Uterus (tissue), 4 donors: ENCODE data around the gene SLC35F5. TPM values are rescaled to one million over a fixed set of nuclear protein-coding genes. Genes with fewer than 3 reads are reported as not detected.

Experiments
- DNase-seq, 2 donors: peaks; one replicate each; pipeline ENCODE4 v3.0.0-alpha.2; 2019 to 2020
- H3K27ac ChIP-seq, 2 donors: fragments of 200-600 bp; sonication (generic); 1 replicate in 1 of 2; 2 replicates in 1 of 2; pipeline ENCODE4 v1.5.1; 2016 to 2018
- H3K27me3 ChIP-seq, 2 donors: fragments of 200-600 bp; sonication (generic); one replicate each; pipeline ENCODE4 v1.5.1; 2018 to 2019; ENCODE audit warnings: control low read depth in 1 of 2
- H3K36me3 ChIP-seq, 2 donors: fragments of 200-600 bp; sonication (generic); one replicate each; pipeline ENCODE4 v1.5.1; 2019; ENCODE audit warnings: control low read depth in 1 of 2
- H3K4me1 ChIP-seq, 2 donors: fragments of 200-600 bp; sonication (generic); one replicate each; pipeline ENCODE4 v1.5.1; 2018 to 2019; ENCODE audit warnings: control low read depth in 1 of 2
- H3K4me3 ChIP-seq, 2 donors: fragments of 200-600 bp; sonication (generic); 1 replicate in 1 of 2; 2 replicates in 1 of 2; pipeline ENCODE4 v1.5.1; 2018 to 2019; ENCODE audit warnings: mild to moderate bottlenecking in 1 of 2
- H3K9me3 ChIP-seq, 2 donors: fragments of 200-600 bp; sonication (generic); one replicate each; pipeline ENCODE4 v1.5.1; 2019; ENCODE audit warnings: control low read depth in 1 of 2
- POLR2A ChIP-seq, 2 donors: fragments of 450-650 bp; IDR thresholded peaks; one replicate each; pipeline ENCODE4 v1.6.1; 2016; ENCODE audit warnings: antibody characterized with exemption in 2 of 2, mild to moderate bottlenecking in 1 of 2, moderate library complexity in 1 of 2
- intact Hi-C: fragments of 100-400 bp; cut with DNase I; formaldehyde crosslinking; loops from one replicate; pipeline ENCODE4 v1.15.1; 2023; ENCODE audit warnings: low total_unique reads
- total RNA-seq, 4 donors: library from RNA; depleted of rRNA in 3 of 4; stranded (reverse); fragments of >200 nt in 3 of 4; gene quantifications; one replicate each; pipeline versions ENCODE4 v1.1.0 to v1.2.4, GENCODE V29; 2014 to 2023
- TF ChIP-seq, protein P1 (sequence below), 4 experiments: fragments of 200-600 bp in 2 of 4; fragments of 450-650 bp in 2 of 4; sonication (generic) in 2 of 4; IDR thresholded peaks; one replicate each; pipeline ENCODE4 v1.5.1; 2016 to 2019; ENCODE audit warnings: antibody characterized with exemption in 4 of 4, mild to moderate bottlenecking in 2 of 4, moderate library complexity in 1 of 4
- donor health status: DM: yes; HTN: yes; CAD: no.

Gene SLC35F5
- total RNA-seq, 4 donors from 2014 or later = 66.6 to 202 (median 139) TPM

- Histone ChIP-seq H3K36me3 (no peaks in the 10 kb centered on the region), H3K27ac (no peak overlapping the region), H3K4me3 (no peak overlapping the region), H3K27me3 (no peaks in the 10 kb centered on the region), H3K4me1 (no peaks in the 10 kb centered on the region), H3K9me3 (no peaks in the 10 kb centered on the region)
- intact Hi-C loops = no loop called here
- TF ChIP-seq, protein P1, sequence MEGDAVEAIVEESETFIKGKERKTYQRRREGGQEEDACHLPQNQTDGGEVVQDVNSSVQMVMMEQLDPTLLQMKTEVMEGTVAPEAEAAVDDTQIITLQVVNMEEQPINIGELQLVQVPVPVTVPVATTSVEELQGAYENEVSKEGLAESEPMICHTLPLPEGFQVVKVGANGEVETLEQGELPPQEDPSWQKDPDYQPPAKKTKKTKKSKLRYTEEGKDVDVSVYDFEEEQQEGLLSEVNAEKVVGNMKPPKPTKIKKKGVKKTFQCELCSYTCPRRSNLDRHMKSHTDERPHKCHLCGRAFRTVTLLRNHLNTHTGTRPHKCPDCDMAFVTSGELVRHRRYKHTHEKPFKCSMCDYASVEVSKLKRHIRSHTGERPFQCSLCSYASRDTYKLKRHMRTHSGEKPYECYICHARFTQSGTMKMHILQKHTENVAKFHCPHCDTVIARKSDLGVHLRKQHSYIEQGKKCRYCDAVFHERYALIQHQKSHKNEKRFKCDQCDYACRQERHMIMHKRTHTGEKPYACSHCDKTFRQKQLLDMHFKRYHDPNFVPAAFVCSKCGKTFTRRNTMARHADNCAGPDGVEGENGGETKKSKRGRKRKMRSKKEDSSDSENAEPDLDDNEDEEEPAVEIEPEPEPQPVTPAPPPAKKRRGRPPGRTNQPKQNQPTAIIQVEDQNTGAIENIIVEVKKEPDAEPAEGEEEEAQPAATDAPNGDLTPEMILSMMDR (IDR thresholded peaks at IDR 0.05) = no peak
- no peak for TF ChIP-seq POLR2A (IDR thresholded peaks at IDR 0.05)
- DNase-seq = no peak
These were observed 22.3 kb downstream of the SLC35F5 start for GRCh38 chr2:113734185-113734584.

GRCh38 chr2:113724010-113724409 is 32.4 kb downstream of the SLC35F5 start:
- DNase-seq = no peak
- H3K27me3 ChIP-seq = no peaks in the 10 kb centered on the region
- peaks cover 0 to 2% of the 10 kb centered on the region in 2 donors for H3K36me3 ChIP-seq
- intact Hi-C loops = no loop called here
- no peak overlapping the region for H3K27ac ChIP-seq
- H3K4me3 ChIP-seq = no peak overlapping the region
- no peaks in the 10 kb centered on the region for H3K9me3 ChIP-seq
- no peaks in the 10 kb centered on the region for H3K4me1 ChIP-seq
- no peak for TF ChIP-seq POLR2A (IDR thresholded peaks at IDR 0.05)
- TF ChIP-seq, protein P1 (IDR thresholded peaks at IDR 0.05) = no peak

- Histone ChIP-seq H3K9me3 (no peaks in the 10 kb centered on the region), H3K36me3 (peaks cover 0 to 2% of the 10 kb centered on the region in 2 donors), H3K4me1 (no peaks in the 10 kb centered on the region), H3K27me3 (no peaks in the 10 kb centered on the region), H3K27ac (no peak overlapping the region), H3K4me3 (no peak overlapping the region)
- intact Hi-C loops = no loop called here
- TF ChIP-seq, protein P1 (IDR thresholded peaks at IDR 0.05) = no peak
- no peak for TF ChIP-seq POLR2A (IDR thresholded peaks at IDR 0.05)
- DNase-seq = no peak
These were observed 33.0 kb downstream of the SLC35F5 start for GRCh38 chr2:113723411-113723810.

DNA sequence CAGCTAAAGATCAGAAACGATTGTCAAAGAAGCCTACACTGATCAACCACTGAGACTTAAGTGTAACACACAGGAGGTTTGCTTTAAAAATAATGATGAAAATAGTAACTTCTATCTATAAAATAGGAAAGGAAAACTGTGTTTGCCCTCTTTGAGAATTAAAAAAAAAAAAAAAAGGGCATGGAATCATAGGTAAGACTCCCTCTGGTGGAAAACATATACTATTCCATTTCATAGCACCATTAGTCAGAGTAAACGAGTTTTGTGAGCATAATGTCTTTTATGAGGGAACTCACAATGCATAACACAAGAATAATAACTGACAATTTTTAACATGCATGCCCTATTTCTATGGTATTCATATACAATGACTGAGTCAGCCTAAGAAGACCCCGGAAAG is 36.3 kb downstream of the SLC35F5 start:
- Histone ChIP-seq H3K27ac (no peak overlapping the region), H3K36me3 (peaks cover 0 to 2% of the 10 kb centered on the region in 2 donors), H3K4me1 (no peaks in the 10 kb centered on the region), H3K4me3 (no peak overlapping the region), H3K9me3 (no peaks in the 10 kb centered on the region), H3K27me3 (no peaks in the 10 kb centered on the region)
- intact Hi-C loops = no loop called here
- no peak for DNase-seq
- TF ChIP-seq POLR2A (IDR thresholded peaks at IDR 0.05) = no peak
- TF ChIP-seq, protein P1 (IDR thresholded peaks at IDR 0.05) = peak in 2 of 4 experiments; percentile 7 to 19

GRCh38 chr2:113716291-113716690 is 40.2 kb downstream of the SLC35F5 start:
- no peaks in the 10 kb centered on the region for H3K27me3 ChIP-seq
- H3K27ac ChIP-seq = no peak overlapping the region
- no peaks in the 10 kb centered on the region for H3K4me1 ChIP-seq
- no peak overlapping the region for H3K4me3 ChIP-seq
- intact Hi-C loops = no loop called here
- no peak for TF ChIP-seq POLR2A (IDR thresholded peaks at IDR 0.05)
- TF ChIP-seq, protein P1 (IDR thresholded peaks at IDR 0.05) = no peak
- H3K36me3 ChIP-seq = no peaks in the 10 kb centered on the region
- DNase-seq = no peak
- H3K9me3 ChIP-seq = no peaks in the 10 kb centered on the region
